Activated B cell treated with CpG ODN at 0.5 μM for 24 hours (primary cell): ENCODE results near the gene MLLT1. TPM values are rescaled to one million over a fixed set of nuclear protein-coding genes. Genes with fewer than 3 reads are reported as not detected.

Source experiments
- ATAC-seq: fragments of 200-7000 bp; cut with Tn5 transposase; one replicate; pipeline ENCODE4 v1.10.0; 2021; ENCODE audit warnings: low read depth, mild to moderate bottlenecking, moderate library complexity
- CTCF ChIA-PET: fragments of 350-600 bp; sonication (Branson Sonifier 250); formaldehyde crosslinking; loops from one replicate; lab custom pipeline; 2021; ENCODE audit warnings: antibody characterized with exemption; lab: Charles Lee
- POLR2A ChIA-PET: fragments of 350-600 bp; sonication (Branson Sonifier 250); formaldehyde crosslinking; loops from one replicate; lab custom pipeline; 2021; ENCODE audit warnings: antibody characterized with exemption; lab: Charles Lee
- DNase-seq: peaks from one replicate; pipeline ENCODE4 v3.0.0; 2022
- H3K27ac Mint-ChIP-seq: one replicate; pipeline ENCODE4 v1.8.0; 2020; ENCODE audit warnings: mixed read lengths
- H3K27me3 Mint-ChIP-seq: one replicate; pipeline ENCODE4 v1.8.0; 2021; ENCODE audit warnings: mixed read lengths
- H3K36me3 Mint-ChIP-seq: one replicate; pipeline ENCODE4 v1.8.0; 2021; ENCODE audit warnings: low read depth, mixed read lengths
- H3K4me1 Mint-ChIP-seq: one replicate; pipeline ENCODE4 v1.8.0; 2021; ENCODE audit warnings: mixed read lengths
- H3K4me3 Mint-ChIP-seq: one replicate; pipeline ENCODE4 v1.8.0; 2020; ENCODE audit warnings: mild to moderate bottlenecking, mixed read lengths
- H3K9me3 Mint-ChIP-seq: one replicate; pipeline ENCODE4 v1.8.0; 2020; ENCODE audit warnings: mixed read lengths
- intact Hi-C: fragments of 100-400 bp; cut with micrococcal nuclease; formaldehyde crosslinking; loops from one replicate; pipeline ENCODE4 v1.15.1; 2024
- total RNA-seq: library from RNA; stranded (reverse); gene quantifications from 2 replicates; pipeline ENCODE4 v1.2.3, GENCODE V29; 2022
- TF ChIP-seq, protein P1 (sequence below): fragments of 200-600 bp; IDR thresholded peaks from one replicate; pipeline ENCODE4 v1.8.0; 2022; ENCODE audit warnings: antibody characterized with exemption, mild to moderate bottlenecking

Gene MLLT1
- total RNA-seq, 1 donor from 2014 or later = 41.3 TPM

DNA sequence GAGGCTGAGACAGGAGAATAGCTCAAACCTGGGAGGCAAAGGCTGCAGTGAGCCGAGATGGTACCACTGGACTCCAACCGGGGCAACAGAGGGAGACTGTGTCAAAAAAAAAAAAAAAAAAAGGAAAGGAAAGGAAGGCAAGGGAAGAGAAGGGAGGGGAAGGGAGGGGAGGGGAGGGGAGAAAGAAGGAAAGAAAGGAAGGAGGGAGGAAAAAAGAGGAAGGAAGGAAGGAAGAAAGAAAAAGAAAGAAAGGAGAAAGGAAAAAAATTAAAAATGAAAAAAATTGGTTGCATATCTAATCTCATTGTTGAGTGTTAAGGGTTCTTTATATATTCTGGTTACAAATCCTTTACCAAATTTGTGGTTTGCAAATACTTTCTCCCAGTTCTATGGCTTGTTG is 98.7 kb downstream of the MLLT1 start:
- Mint-ChIP-seq H3K9me3 (peaks cover 2% of the 10 kb centered on the region), H3K27ac (no peak overlapping the region), H3K36me3 (no peaks in the 10 kb centered on the region), H3K4me1 (no peaks in the 10 kb centered on the region), H3K27me3 (peaks cover 32% of the 10 kb centered on the region), H3K4me3 (no peak overlapping the region)
- POLR2A ChIA-PET = no interaction called here
- TF ChIP-seq, protein P1, sequence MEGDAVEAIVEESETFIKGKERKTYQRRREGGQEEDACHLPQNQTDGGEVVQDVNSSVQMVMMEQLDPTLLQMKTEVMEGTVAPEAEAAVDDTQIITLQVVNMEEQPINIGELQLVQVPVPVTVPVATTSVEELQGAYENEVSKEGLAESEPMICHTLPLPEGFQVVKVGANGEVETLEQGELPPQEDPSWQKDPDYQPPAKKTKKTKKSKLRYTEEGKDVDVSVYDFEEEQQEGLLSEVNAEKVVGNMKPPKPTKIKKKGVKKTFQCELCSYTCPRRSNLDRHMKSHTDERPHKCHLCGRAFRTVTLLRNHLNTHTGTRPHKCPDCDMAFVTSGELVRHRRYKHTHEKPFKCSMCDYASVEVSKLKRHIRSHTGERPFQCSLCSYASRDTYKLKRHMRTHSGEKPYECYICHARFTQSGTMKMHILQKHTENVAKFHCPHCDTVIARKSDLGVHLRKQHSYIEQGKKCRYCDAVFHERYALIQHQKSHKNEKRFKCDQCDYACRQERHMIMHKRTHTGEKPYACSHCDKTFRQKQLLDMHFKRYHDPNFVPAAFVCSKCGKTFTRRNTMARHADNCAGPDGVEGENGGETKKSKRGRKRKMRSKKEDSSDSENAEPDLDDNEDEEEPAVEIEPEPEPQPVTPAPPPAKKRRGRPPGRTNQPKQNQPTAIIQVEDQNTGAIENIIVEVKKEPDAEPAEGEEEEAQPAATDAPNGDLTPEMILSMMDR = no peak
- DNase-seq (no peak), ATAC-seq (no peak)
- intact Hi-C loops = no loop called here
- CTCF ChIA-PET = no interaction called here

DNA sequence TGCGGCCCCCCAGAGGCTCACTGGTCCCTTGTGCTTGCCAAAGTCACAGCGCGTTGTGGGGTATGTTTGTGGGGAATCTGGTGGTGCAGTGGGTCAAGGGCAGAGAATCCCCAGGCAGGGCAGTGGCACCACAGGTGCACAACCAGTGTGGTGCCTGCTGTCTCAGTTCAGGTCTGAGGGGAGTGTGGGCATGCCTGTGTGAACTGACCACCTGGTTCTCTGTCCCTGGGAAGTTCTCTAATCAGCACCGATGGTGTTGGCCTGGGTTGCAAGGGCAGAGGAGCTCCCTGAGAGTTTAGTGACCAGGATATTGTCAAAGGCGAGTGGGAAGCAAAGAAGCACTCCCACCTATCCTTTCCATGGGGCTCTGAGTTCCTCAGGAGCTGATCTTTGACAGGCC is 106.6 kb downstream of the MLLT1 start:
- Mint-ChIP-seq H3K27me3 (peaks cover 34% of the 10 kb centered on the region), H3K36me3 (no peaks in the 10 kb centered on the region), H3K27ac (no peak overlapping the region), H3K4me3 (no peak overlapping the region), H3K4me1 (no peaks in the 10 kb centered on the region), H3K9me3 (peaks cover 10% of the 10 kb centered on the region)
- ChIA-PET CTCF (no interaction called here), POLR2A (no interaction called here)
- intact Hi-C loops = no loop called here
- TF ChIP-seq, protein P1 = no peak
- no peak for ATAC-seq
- DNase-seq = no peak

DNA sequence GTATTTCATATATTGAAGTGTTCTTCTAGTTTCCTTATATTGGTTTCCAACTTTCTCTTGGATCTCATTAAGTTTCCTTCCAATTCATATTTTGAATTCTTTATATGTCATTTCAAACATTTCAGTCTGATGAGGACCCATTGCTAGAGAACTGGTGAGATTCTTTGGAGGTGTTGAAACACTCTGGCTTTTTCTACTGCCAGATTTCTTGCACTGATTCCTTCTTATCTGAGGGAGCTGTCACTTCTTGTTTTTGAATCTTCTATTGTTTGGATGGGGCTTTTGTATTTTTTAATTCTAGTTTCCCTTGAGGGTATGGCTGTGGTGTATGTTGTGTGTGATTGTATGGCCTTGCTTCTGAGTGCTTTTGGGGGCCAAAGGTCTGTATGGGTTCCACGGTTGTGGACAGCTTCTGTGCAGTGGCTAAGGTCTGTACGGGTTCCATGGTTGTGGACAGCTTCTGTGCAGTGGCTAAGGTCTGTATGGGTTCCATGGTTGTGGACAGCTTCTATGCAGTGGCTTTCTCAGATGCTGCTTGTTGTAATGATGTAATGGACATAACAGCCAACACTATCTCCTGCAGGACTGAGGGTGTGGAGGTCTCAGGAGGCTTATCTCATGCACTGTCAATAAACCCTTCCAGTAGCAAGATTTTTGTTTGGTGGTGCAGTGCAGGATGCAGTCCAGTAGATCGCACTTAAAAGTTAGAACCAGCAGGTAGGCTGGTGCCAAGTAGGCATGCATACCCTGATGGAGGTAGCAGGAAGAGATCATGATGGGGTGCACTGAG is 107.5 kb downstream of the MLLT1 start:
- POLR2A ChIA-PET = no interaction called here
- CTCF ChIA-PET = no interaction called here
- peaks cover 34% of the 10 kb centered on the region for H3K27me3 Mint-ChIP-seq
- TF ChIP-seq, protein P1 = no peak
- DNase-seq = no peak
- ATAC-seq = no peak
- no peak overlapping the region for H3K27ac Mint-ChIP-seq
- intact Hi-C loops = no loop called here
- H3K9me3 Mint-ChIP-seq = peaks cover 10% of the 10 kb centered on the region
- H3K4me3 Mint-ChIP-seq = no peak overlapping the region
- H3K36me3 Mint-ChIP-seq = no peaks in the 10 kb centered on the region
- no peaks in the 10 kb centered on the region for H3K4me1 Mint-ChIP-seq

DNA sequence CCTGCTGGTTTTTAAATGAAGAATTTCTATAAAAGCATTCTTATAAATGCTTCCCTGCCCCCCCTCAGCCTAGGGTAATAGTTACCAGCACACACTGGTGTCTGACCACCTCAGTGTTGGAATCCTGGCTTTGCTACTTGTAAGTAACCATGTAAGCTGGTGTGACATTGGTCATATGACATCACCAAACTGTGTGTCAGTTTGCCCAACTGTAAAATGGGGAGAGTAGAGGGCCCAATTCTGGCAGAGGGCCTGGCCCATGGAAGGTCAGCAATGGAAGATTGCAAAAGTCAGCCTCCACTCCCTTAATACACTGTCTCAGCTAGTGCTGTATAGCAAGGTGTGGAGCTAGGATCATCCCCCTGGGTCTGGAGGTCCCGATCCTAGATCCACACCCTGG is 112.7 kb downstream of the MLLT1 start:
- Mint-ChIP-seq H3K36me3 (no peaks in the 10 kb centered on the region), H3K27ac (no peak overlapping the region), H3K9me3 (peaks cover 9% of the 10 kb centered on the region), H3K4me1 (no peaks in the 10 kb centered on the region), H3K27me3 (peaks cover 8% of the 10 kb centered on the region), H3K4me3 (no peak overlapping the region)
- DNase-seq (no peak), ATAC-seq (no peak)
- intact Hi-C loops = loop anchor here (2.0 kb wide), 1 partner anchor 466 kb away; no protein-coding TSS in a partner anchor
- TF ChIP-seq, protein P1 = no peak
- ChIA-PET POLR2A (no interaction called here), CTCF (interaction anchor here (1.3 to 1.4 kb wide), 2 partner anchors 52 to 696 kb away, joined by 3 to 4 read pairs; no protein-coding TSS in a partner anchor)

DNA sequence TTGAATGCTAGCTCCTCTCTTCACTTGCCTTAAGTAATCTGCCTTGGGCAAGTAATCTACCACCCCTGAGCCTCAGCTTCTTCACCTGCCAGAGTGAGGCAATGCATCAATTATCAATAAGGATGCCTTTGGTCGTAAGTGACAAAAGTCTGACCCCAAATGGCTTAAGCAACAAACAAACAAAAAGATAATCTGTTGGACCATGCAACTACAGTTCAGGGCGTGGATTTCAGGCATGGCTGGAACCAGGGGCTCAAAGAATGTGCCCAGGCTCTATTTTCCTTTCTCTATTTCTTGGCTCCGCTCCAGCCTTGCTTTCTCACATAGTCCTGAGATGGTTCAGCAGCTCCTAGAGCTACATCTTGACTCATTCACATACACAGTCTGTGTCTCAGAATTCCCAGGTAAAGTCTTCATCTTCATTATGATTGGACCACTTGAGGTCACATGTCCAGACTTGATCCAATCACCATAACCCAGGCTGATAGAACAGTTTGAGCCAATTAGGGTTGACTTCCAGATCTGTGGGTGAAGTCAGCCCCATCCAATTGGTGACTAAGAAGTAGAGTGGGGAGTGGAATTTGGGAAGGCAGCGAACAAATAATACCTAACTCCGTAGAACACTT is 114.8 kb downstream of the MLLT1 start:
- H3K27ac Mint-ChIP-seq = no peak overlapping the region
- H3K4me3 Mint-ChIP-seq = no peak overlapping the region
- no peaks in the 10 kb centered on the region for H3K36me3 Mint-ChIP-seq
- DNase-seq = no peak
- peaks cover 2% of the 10 kb centered on the region for H3K27me3 Mint-ChIP-seq
- TF ChIP-seq, protein P1 = no peak
- ChIA-PET POLR2A (no interaction called here), CTCF (interaction anchor here (1.6 kb wide), 1 partner anchor 699 kb away, joined by 5 read pairs; no protein-coding TSS in a partner anchor)
- intact Hi-C loops = no loop called here
- H3K4me1 Mint-ChIP-seq = peaks cover 7% of the 10 kb centered on the region
- H3K9me3 Mint-ChIP-seq = peaks cover 4% of the 10 kb centered on the region
- ATAC-seq = no peak
